VCaP (cell line): ENCODE data around the gene NRP1.

Experiments
- H3K27ac ChIP-seq: fragments of 450-650 bp; 2 replicates; pipeline ENCODE4 v1.5.1; 2017
- TF ChIP-seq, protein P1 (sequence below): fragments of 450-650 bp; conservative IDR thresholded peaks from 2 replicates; pipeline ENCODE4 v1.5.1; 2017; ENCODE audit warnings: mild to moderate bottlenecking, moderate library complexity

NRP1 gene

GRCh38 chr10:33242931-33243330, 91.5 kb downstream of the NRP1 start:
- H3K27ac ChIP-seq, result no peak overlapping the region
- TF ChIP-seq, protein P1, sequence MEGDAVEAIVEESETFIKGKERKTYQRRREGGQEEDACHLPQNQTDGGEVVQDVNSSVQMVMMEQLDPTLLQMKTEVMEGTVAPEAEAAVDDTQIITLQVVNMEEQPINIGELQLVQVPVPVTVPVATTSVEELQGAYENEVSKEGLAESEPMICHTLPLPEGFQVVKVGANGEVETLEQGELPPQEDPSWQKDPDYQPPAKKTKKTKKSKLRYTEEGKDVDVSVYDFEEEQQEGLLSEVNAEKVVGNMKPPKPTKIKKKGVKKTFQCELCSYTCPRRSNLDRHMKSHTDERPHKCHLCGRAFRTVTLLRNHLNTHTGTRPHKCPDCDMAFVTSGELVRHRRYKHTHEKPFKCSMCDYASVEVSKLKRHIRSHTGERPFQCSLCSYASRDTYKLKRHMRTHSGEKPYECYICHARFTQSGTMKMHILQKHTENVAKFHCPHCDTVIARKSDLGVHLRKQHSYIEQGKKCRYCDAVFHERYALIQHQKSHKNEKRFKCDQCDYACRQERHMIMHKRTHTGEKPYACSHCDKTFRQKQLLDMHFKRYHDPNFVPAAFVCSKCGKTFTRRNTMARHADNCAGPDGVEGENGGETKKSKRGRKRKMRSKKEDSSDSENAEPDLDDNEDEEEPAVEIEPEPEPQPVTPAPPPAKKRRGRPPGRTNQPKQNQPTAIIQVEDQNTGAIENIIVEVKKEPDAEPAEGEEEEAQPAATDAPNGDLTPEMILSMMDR, result no peak

DNA sequence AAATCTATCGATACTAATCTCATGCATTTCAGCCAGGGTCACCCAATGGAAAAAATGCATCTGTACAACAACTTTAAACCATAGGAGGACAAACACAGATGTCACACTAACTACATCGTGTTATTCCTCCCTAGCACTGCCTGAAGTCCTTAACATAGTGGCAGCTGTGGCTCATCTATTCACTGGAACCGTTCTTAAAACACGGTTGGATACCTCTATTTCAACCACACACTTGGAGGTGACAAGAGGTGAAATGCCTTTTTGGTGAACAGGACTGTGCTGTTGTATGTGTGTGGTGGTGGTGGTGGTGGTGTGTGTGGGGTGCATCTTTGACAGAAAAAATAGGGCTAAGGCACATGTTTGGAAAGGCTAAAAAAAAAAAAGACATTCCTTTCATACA, 93.1 kb downstream of the NRP1 start:
- H3K27ac ChIP-seq, result no peak overlapping the region
- TF ChIP-seq, protein P1, result no peak

- TF ChIP-seq, protein P1, result no peak
- no peak overlapping the region for H3K27ac ChIP-seq
Measured at GRCh38 chr10:33240931-33241330, 93.5 kb downstream of the NRP1 start.

- H3K27ac ChIP-seq, result no peak overlapping the region
- TF ChIP-seq, protein P1, result no peak
Measured at GRCh38 chr10:33240258-33240657, 94.2 kb downstream of the NRP1 start.

DNA sequence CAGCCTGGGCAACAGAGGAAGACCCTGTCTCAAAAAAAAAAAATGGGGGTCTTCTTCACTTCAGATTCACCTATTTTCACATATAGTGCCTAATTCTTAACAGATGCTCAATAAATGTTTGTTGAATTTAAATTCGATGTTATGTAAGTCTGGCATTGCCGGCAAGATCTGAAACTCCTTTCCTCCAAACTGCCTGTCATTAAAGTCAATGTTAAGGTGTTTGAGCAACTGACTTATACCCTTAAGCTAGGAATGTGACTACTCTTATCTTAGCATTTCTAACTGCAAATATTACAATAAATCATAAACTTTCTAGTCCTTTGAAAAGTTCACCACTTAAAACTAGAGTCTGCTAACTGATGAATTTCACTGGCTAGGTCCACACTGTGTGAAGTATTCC, 95.2 kb downstream of the NRP1 start:
- no peak overlapping the region for H3K27ac ChIP-seq
- TF ChIP-seq, protein P1, result no peak

- H3K27ac ChIP-seq, result no peak overlapping the region
- TF ChIP-seq, protein P1, result no peak
Measured at GRCh38 chr10:33238643-33239042, 95.8 kb downstream of the NRP1 start.

GRCh38 chr10:33237736-33238624, 96.5 kb downstream of the NRP1 start:
- TF ChIP-seq, protein P1, result no peak
- H3K27ac ChIP-seq, result no peak overlapping the region
